Measurements from ENCODE around the gene SCCPDH. TPM values are rescaled to one million over a fixed set of nuclear protein-coding genes. Genes with fewer than 3 reads are reported as not detected.

SCCPDH gene
- total and polyA plus RNA-seq, 2 experiments from 2014 or later, result 43.6 to 88.0 TPM

DNA sequence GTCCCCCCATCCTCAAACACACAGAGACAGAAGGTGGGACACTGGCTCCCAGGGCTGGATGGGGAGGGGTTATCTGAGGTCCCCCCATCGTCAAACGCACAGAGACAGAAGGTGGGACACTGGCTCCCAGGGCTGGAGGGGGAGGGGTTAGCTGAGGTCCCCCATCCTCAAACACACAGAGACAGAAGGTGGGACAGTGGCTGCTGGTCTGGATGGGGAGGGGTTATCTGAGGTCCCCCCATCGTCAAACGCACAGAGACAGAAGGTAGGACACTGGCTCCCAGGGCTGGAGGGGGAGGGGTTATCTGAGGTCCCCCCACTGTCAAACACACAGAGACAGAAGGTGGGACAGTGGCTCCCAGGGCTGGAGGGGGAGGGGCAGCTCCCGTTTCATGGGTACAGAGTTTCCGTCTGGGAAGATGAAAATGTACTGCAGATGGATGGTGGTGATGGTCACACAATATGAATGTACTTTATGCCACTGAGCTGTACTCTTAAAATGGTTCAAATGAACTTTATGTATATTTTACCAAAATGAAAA is 69.2 kb downstream of the SCCPDH start:
- no peaks in the 10 kb centered on the region for H3K36me3 ChIP-seq
- H3K4me1 ChIP-seq (ENCODE audit: low read depth), result peaks cover 10% of the 10 kb centered on the region
- DNase-seq (ENCODE audit: low read depth in 1 of 2, low spot score in 1 of 2), result no peak
- TF ChIP-seq, protein P1, sequence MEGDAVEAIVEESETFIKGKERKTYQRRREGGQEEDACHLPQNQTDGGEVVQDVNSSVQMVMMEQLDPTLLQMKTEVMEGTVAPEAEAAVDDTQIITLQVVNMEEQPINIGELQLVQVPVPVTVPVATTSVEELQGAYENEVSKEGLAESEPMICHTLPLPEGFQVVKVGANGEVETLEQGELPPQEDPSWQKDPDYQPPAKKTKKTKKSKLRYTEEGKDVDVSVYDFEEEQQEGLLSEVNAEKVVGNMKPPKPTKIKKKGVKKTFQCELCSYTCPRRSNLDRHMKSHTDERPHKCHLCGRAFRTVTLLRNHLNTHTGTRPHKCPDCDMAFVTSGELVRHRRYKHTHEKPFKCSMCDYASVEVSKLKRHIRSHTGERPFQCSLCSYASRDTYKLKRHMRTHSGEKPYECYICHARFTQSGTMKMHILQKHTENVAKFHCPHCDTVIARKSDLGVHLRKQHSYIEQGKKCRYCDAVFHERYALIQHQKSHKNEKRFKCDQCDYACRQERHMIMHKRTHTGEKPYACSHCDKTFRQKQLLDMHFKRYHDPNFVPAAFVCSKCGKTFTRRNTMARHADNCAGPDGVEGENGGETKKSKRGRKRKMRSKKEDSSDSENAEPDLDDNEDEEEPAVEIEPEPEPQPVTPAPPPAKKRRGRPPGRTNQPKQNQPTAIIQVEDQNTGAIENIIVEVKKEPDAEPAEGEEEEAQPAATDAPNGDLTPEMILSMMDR (IDR thresholded peaks at IDR 0.05; ENCODE audit: low read depth, low read length), result no peak
- H3K27me3 ChIP-seq, result no peaks in the 10 kb centered on the region
- no peak overlapping the region for H3K27ac ChIP-seq
- H3K4me3 ChIP-seq, result no peak overlapping the region
- H3K9me3 ChIP-seq (ENCODE audit: low read depth), result no peaks in the 10 kb centered on the region

DNA sequence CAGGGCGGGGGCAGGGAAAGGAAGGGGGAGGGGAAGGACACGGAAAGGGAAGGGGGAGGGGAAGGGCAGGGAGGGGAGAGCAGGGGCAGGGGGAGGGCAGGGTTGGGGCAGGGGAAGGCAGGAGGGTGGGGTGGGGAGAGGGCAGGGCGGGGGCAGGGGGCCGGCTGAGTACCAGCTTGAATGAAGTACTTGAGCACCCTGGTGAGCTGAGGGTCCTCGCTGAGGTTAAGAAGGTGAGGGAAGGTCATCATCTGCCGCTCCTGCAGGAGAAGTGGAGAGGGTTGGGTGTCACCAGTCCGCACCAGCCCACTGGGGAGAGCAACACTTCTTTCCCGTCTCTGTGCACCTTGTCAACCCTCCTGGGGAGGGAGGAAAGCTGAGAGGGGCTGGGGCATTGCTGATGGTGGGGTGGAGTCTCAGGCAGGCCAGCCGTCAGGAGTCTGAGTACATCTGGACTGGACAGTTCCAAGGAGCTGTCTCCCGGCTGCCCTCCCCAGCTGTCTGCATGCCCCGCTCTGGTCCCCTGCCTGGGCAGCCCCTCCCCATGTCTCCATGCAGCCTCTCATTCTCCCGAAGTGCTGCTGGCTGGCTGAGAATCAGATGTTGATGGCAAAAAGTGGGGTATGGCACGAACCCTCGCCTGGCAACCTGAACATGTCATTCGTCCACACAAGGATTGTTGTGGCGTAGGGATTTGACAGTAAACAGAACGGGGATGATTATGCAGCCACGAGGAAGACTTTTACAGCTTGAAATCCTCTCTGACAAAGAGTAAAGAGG is 70.0 kb downstream of the SCCPDH start:
- no peaks in the 10 kb centered on the region for H3K27me3 ChIP-seq
- H3K9me3 ChIP-seq (ENCODE audit: low read depth), result no peaks in the 10 kb centered on the region
- H3K27ac ChIP-seq, result no peak overlapping the region
- H3K4me3 ChIP-seq, result no peak overlapping the region
- TF ChIP-seq, protein P1 (IDR thresholded peaks at IDR 0.05; ENCODE audit: low read depth, low read length), result no peak
- peaks cover 8% of the 10 kb centered on the region for H3K4me1 ChIP-seq (ENCODE audit: low read depth)
- peak; percentile 5 to 67 for DNase-seq (ENCODE audit: low read depth in 1 of 2, low spot score in 1 of 2)
- H3K36me3 ChIP-seq, result no peaks in the 10 kb centered on the region

DNA sequence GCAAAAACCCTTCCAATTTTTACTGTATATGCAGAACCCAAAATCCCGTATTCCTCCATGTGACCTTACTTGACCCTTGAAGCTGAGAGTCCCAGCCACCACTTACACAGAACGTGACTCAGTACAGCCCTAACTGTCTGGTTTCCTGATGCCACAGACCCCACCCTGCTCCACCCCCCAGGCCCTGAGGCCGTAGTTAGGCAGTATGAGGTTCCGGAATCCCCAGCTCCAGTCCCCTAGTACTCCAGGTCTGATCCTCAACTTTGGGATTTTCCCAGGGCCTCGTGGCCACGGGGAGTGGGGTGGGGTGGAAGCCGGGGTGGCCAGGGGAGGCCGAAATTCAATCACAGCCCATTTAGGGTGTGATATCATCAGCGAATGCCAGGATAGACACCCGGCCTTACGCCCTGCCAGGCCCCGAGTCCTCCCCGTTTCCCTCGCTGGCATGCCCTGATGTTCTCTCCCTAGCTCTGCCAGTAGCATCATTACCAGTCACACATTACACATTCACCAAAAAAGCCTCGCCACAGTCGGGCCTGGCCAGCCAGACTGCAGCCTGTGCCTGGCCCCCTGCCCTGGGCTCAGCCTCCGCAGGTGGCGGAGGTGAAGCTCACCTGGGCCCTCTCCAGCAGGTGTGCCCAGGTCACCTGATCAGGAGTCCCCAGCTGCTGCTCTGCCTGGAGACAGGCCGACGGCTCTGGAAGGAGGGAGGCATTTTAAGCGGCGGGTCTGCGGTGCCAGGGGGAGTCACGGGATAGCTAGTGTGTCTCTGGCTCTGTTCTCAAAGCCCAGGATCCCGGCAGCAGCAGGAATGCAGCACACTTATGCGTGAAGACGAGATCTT is 70.8 kb downstream of the SCCPDH start:
- H3K4me3 ChIP-seq, result no peak overlapping the region
- TF ChIP-seq, protein P1 (IDR thresholded peaks at IDR 0.05; ENCODE audit: low read depth, low read length), result no peak
- no peak overlapping the region for H3K27ac ChIP-seq
- DNase-seq (ENCODE audit: low read depth in 1 of 2, low spot score in 1 of 2), result peak; percentile 18 to 22
- no peaks in the 10 kb centered on the region for H3K27me3 ChIP-seq
- H3K4me1 ChIP-seq (ENCODE audit: low read depth), result peaks cover 7% of the 10 kb centered on the region
- no peaks in the 10 kb centered on the region for H3K9me3 ChIP-seq (ENCODE audit: low read depth)
- H3K36me3 ChIP-seq, result no peaks in the 10 kb centered on the region

DNA sequence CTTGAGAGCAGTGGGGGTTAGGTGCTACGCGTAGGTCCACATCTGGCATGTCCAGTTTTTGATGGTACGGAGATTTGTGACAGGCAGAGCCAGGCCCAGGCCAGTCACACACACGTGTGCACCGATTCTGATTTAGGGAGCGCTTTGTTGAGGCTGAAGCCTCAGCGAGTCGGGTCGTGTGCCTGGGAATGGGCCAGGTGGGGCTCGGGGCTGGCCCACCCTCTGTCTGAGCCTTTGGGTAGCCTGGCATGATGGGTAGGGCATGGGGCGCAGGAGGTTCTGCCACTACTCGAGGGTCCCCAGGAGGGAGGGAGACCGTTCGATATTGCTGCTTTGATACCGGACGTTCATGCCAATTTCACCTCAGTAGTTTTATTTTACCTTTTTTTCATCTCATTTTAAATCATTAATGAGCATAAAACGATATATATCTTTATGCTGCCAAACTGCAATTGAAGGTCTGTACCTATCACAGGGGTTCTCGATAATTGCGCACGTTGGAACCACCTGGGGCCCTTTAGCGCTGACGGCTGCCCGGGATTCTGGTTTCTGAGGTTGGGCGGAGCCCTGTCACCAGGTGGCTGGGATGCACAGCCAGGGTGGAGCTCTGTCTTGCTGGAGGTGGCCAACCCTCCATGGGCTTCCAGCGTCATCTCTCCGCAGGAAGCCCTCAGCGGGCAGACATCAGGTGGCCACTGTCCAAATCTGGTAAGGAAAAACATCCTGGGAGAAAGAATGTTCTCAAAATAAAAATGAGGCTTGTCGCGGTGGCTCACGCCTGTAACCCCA is 71.9 kb downstream of the SCCPDH start:
- peaks cover 7% of the 10 kb centered on the region for H3K4me1 ChIP-seq (ENCODE audit: low read depth)
- H3K4me3 ChIP-seq, result no peak overlapping the region
- H3K9me3 ChIP-seq (ENCODE audit: low read depth), result no peaks in the 10 kb centered on the region
- no peaks in the 10 kb centered on the region for H3K36me3 ChIP-seq
- no peak for DNase-seq (ENCODE audit: low read depth in 1 of 2, low spot score in 1 of 2)
- no peak overlapping the region for H3K27ac ChIP-seq
- TF ChIP-seq, protein P1 (IDR thresholded peaks at IDR 0.05; ENCODE audit: low read depth, low read length), result no peak
- no peaks in the 10 kb centered on the region for H3K27me3 ChIP-seq

DNA sequence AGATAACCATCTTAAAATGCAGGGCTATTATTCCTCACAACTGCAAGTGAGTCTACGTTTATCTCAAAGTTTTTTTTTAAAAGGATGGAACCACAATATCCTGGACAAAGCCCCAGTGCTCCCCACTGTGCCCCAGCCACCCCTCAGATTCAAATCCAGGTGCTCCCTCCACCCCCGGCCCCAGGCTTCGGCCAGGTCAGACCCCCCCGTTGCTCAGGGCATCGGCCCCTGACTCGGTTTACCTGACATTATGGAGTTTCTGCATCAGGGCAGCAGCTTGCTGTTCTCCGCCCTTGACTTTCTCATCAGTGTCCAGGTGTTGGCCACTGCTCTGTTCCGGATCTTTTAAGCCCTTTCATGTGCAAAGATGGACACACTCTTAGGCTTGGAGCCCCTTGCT is 72.9 kb downstream of the SCCPDH start:
- TF ChIP-seq, protein P1 (IDR thresholded peaks at IDR 0.05; ENCODE audit: low read depth, low read length), result no peak
- H3K4me1 ChIP-seq (ENCODE audit: low read depth), result peaks cover 7% of the 10 kb centered on the region
- no peaks in the 10 kb centered on the region for H3K27me3 ChIP-seq
- H3K36me3 ChIP-seq, result no peaks in the 10 kb centered on the region
- no peak for DNase-seq (ENCODE audit: low read depth in 1 of 2, low spot score in 1 of 2)
- no peak overlapping the region for H3K27ac ChIP-seq
- no peak overlapping the region for H3K4me3 ChIP-seq
- H3K9me3 ChIP-seq (ENCODE audit: low read depth), result no peaks in the 10 kb centered on the region
